Measurements from ENCODE around the gene SLC44A3. TPM values are rescaled to one million over a fixed set of nuclear protein-coding genes. Genes with fewer than 3 reads are reported as not detected.

Gene SLC44A3
- total and polyA plus RNA-seq, 2 of the 4 experiments (the other 2 are of a cell fraction) = 0.31 to 0.54 TPM

DNA sequence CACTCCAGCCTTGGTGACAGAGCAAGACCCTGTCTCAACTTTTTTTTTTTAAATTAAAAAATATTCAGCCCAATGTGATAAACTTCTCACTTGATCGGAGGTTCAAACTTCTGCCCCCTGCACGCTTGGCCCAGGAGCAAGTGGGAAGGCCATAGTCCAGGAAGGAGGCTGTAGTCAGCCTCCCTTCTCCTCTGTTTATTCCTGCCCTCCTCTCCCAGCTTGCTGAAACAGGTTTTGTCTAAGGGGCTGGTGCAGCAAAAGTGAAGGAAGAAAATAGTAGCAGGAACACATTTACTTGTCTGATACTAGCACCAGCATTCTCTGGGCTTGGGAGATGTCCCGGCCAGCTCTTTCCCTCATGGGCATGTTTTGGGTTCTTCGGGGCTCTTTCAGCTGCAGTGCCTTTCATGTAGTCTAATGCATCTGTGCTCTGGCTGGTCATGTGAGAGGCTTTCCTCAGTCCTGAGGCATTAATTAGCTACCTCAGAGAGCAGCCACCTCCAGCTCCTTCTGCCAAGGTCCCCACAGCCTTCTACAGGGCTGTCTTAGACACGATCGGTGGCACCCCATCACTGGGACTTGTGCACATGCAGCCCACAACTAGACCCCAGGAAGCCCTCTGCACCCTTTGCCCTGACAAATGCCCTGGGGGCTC, 12.9 kb downstream of the SLC44A3 start:
- in situ Hi-C loops (cut with MboI; ENCODE audit: low sequenced_read_pairs) (no loop called here), intact Hi-C loops (cut with micrococcal nuclease) (no loop called here)
- H3K4me3 ChIP-seq (ENCODE audit: insufficient read depth, low read depth, low read length) = no peak overlapping the region

More for the DNA sequence above, 12.9 kb downstream of the SLC44A3 start:
- Histone ChIP-seq H3K27me3 (ENCODE audit: control insufficient read depth, insufficient read depth, low read length) (no peaks in the 10 kb centered on the region), H3K36me3 (ENCODE audit: control insufficient read depth, insufficient read depth, low read length) (no peaks in the 10 kb centered on the region), H3K4me1 (ENCODE audit: control insufficient read depth, insufficient read depth, low read length) (peaks cover 2% of the 10 kb centered on the region; the same call in 1 of the 2 replicates), H2AK9ac (replicated peaks; ENCODE audit: low read depth, low read length, poor library complexity) (no peak overlapping the region), H2BK120ac (ENCODE audit: low read depth, low read length) (no peak overlapping the region), H3K23ac (ENCODE audit: low read depth, low read length) (no peak overlapping the region), H2BK5ac (ENCODE audit: low read depth, low read length, poor library complexity, severe bottlenecking) (no peak overlapping the region), H4K5ac (ENCODE audit: low read depth, low read length) (no peak overlapping the region), H2BK20ac (ENCODE audit: low read depth, low read length) (no peak overlapping the region), H3K9me1 (ENCODE audit: insufficient read depth, low read length) (no peaks in the 10 kb centered on the region), H3K9me3 (ENCODE audit: control insufficient read depth, insufficient read depth, low read length) (no peaks in the 10 kb centered on the region), H3K79me1 (ENCODE audit: low read depth in 1 of 2, low read length in 2 of 2) (no peaks in the 10 kb centered on the region), H3K56ac (ENCODE audit: extremely low read depth, insufficient read depth, low read length) (no peak overlapping the region), H3K4me2 (ENCODE audit: low read depth, low read length) (no peak overlapping the region), H4K91ac (ENCODE audit: insufficient read depth, low read depth, low read length) (no peak overlapping the region), H3K18ac (ENCODE audit: low read depth, low read length) (no peak overlapping the region; the same call in 1 of the 2 replicates), H3K14ac (replicated peaks; ENCODE audit: low read depth, low read length) (no peak overlapping the region), H2BK15ac (ENCODE audit: low read depth, low read length) (no peak overlapping the region), H3K4ac (ENCODE audit: low read depth, low read length) (no peak overlapping the region), H4K8ac (ENCODE audit: low read depth in 2 of 2, low read length in 2 of 2) (no peak overlapping the region), H3K9ac (ENCODE audit: low read depth, low read length) (no peak overlapping the region), H2AK5ac (ENCODE audit: low read depth, low read length) (no peak overlapping the region), H4K20me1 (ENCODE audit: insufficient read depth, low read length) (no peaks in the 10 kb centered on the region), H3K27ac (ENCODE audit: insufficient read depth, low read length) (no peak overlapping the region), H2AFZ (replicated peaks; ENCODE audit: low read length, poor library complexity) (no peak overlapping the region)
- ATAC-seq (ENCODE audit: low read depth) (no peak), DNase-seq (no peak)
- 89% methylated on average over 3 of the region's 6 CpGs; no CpG with 5 or more reads in 1 of the 2 experiments for WGBS, 2 experiments (ENCODE audit: extremely low coverage in 2 of 2, insufficient read length in 1 of 2)
- dilution Hi-C loops (cut with HindIII; ENCODE audit: low sequenced_read_pairs, unreplicated experiment) = no loop called here
- no TSS peak for BruUV-seq (replicated peaks)
- ChIA-PET POLR2A (ENCODE audit: unreplicated experiment) (no interaction called here), CTCF (interaction anchor here (1.2 kb wide), 2 partner anchors 21 to 210 kb away, joined by 3 to 4 read pairs; no protein-coding TSS in a partner anchor)
- TF ChIP-seq POLR2A (IDR thresholded peaks at IDR 0.05; ENCODE audit: low read depth, low read length) (no peak), MAZ (IDR thresholded peaks at IDR 0.05; ENCODE audit: borderline replicate concordance, low read depth, low read length) (no peak), RFX5 (IDR thresholded peaks at IDR 0.05; ENCODE audit: low read depth, low read length) (no peak), BHLHE40 (IDR thresholded peaks at IDR 0.05; ENCODE audit: low read depth, low read length) (no peak), RCOR1 (IDR thresholded peaks at IDR 0.05; ENCODE audit: insufficient replicate concordance, low read length) (no peak), FOS (IDR thresholded peaks at IDR 0.05; ENCODE audit: low read depth, low read length) (no peak), CEBPB (IDR thresholded peaks at IDR 0.05; ENCODE audit: low read depth, low read length) (no peak), CHD1 (IDR thresholded peaks at IDR 0.05; ENCODE audit: low read depth, low read length) (no peak), MAFK (IDR thresholded peaks at IDR 0.05; ENCODE audit: low read depth, low read length) (no peak), NFE2L2 (IDR thresholded peaks at IDR 0.05; ENCODE audit: low read depth, low read length) (no peak), RAD21 (IDR thresholded peaks at IDR 0.05; ENCODE audit: low read length) (no peak), SMC3 (IDR thresholded peaks at IDR 0.05; ENCODE audit: low read depth, low read length) (no peak)
- TF ChIP-seq, protein P1, sequence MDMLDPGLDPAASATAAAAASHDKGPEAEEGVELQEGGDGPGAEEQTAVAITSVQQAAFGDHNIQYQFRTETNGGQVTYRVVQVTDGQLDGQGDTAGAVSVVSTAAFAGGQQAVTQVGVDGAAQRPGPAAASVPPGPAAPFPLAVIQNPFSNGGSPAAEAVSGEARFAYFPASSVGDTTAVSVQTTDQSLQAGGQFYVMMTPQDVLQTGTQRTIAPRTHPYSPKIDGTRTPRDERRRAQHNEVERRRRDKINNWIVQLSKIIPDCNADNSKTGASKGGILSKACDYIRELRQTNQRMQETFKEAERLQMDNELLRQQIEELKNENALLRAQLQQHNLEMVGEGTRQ (IDR thresholded peaks at IDR 0.05; ENCODE audit: low read depth, low read length) = no peak
- TF ChIP-seq, protein P2, sequence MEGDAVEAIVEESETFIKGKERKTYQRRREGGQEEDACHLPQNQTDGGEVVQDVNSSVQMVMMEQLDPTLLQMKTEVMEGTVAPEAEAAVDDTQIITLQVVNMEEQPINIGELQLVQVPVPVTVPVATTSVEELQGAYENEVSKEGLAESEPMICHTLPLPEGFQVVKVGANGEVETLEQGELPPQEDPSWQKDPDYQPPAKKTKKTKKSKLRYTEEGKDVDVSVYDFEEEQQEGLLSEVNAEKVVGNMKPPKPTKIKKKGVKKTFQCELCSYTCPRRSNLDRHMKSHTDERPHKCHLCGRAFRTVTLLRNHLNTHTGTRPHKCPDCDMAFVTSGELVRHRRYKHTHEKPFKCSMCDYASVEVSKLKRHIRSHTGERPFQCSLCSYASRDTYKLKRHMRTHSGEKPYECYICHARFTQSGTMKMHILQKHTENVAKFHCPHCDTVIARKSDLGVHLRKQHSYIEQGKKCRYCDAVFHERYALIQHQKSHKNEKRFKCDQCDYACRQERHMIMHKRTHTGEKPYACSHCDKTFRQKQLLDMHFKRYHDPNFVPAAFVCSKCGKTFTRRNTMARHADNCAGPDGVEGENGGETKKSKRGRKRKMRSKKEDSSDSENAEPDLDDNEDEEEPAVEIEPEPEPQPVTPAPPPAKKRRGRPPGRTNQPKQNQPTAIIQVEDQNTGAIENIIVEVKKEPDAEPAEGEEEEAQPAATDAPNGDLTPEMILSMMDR (conservative IDR thresholded peaks at IDR 0.05; ENCODE audit: low read depth, low read length) = no peak
- TF ChIP-seq, protein P3, sequence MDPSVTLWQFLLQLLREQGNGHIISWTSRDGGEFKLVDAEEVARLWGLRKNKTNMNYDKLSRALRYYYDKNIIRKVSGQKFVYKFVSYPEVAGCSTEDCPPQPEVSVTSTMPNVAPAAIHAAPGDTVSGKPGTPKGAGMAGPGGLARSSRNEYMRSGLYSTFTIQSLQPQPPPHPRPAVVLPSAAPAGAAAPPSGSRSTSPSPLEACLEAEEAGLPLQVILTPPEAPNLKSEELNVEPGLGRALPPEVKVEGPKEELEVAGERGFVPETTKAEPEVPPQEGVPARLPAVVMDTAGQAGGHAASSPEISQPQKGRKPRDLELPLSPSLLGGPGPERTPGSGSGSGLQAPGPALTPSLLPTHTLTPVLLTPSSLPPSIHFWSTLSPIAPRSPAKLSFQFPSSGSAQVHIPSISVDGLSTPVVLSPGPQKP (IDR thresholded peaks at IDR 0.05; ENCODE audit: borderline replicate concordance, low read depth, low read length) = no peak

Data from IMR-90 (cell line).